Suprapubic skin (tissue), 4 donors: ENCODE results near the gene TSSC4.

Source experiments
- EP300 ChIP-seq: sonication (generic); formaldehyde crosslinking; IDR thresholded peaks from one replicate; pipeline ENCODE4 v1.6.1; 2017; ENCODE audit warnings: antibody characterized with exemption
- POLR2A ChIP-seq, 2 donors: fragments of 450-650 bp; IDR thresholded peaks; one replicate each; pipeline ENCODE4 v1.6.1; 2017; ENCODE audit warnings: antibody characterized with exemption in 2 of 2, mild to moderate bottlenecking in 2 of 2, moderate library complexity in 2 of 2
- POLR2AphosphoS5 ChIP-seq, 3 donors: sonication (generic); formaldehyde crosslinking; IDR thresholded peaks; one replicate each; pipeline ENCODE4 v1.6.1; 2017; ENCODE audit warnings: antibody characterized with exemption in 3 of 3
- TF ChIP-seq, protein P1 (sequence below), 2 donors: fragments of 200-600 bp in 1 of 2; fragments of 450-650 bp in 1 of 2; sonication (generic) in 1 of 2; IDR thresholded peaks; one replicate each; pipeline ENCODE4 v1.5.1; 2016 to 2019; ENCODE audit warnings: antibody characterized with exemption in 2 of 2, mild to moderate bottlenecking in 1 of 2, moderate library complexity in 1 of 2

DNA sequence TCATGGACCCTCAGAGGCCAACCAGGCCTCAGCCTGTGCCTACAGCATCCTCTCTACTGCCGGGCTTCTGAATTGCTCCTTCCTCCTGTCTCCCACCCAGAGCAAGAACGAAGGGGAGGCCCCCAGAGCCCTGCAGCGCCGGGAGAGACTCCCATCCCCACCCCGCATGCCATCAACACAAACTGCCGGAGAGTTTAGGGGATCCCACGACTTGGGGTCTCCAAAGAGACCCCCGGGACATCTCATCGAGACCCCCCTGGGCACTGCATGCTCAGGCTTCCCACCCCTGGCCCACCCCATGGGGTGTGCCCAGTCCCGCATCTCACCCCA is 31.7 kb upstream of the TSSC4 start:
- TF ChIP-seq, protein P1, sequence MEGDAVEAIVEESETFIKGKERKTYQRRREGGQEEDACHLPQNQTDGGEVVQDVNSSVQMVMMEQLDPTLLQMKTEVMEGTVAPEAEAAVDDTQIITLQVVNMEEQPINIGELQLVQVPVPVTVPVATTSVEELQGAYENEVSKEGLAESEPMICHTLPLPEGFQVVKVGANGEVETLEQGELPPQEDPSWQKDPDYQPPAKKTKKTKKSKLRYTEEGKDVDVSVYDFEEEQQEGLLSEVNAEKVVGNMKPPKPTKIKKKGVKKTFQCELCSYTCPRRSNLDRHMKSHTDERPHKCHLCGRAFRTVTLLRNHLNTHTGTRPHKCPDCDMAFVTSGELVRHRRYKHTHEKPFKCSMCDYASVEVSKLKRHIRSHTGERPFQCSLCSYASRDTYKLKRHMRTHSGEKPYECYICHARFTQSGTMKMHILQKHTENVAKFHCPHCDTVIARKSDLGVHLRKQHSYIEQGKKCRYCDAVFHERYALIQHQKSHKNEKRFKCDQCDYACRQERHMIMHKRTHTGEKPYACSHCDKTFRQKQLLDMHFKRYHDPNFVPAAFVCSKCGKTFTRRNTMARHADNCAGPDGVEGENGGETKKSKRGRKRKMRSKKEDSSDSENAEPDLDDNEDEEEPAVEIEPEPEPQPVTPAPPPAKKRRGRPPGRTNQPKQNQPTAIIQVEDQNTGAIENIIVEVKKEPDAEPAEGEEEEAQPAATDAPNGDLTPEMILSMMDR (IDR thresholded peaks at IDR 0.05) = no peak
- no peak for TF ChIP-seq POLR2A (IDR thresholded peaks at IDR 0.05)
- no peak for TF ChIP-seq EP300
- no peak for TF ChIP-seq POLR2AphosphoS5 (IDR thresholded peaks at IDR 0.05)
